ENCODE measurements around the gene INTS4.
"Not testable (repeated sequence)": the region's sequence is repeated elsewhere in the genome, so short reads cannot be mapped to it uniquely, and the experiment has no call there.

GRCh38 chr11:77891256-77891655 is 103.2 kb downstream of the INTS4 start:
- TF ChIP-seq EZH2phosphoT487 (IDR thresholded peaks at IDR 0.05; ENCODE audit: borderline replicate concordance, low read length); CTCF (IDR thresholded peaks at IDR 0.05; ENCODE audit: low read depth, low read length, poor library complexity, severe bottlenecking): not testable (repeated sequence)
